GM19438 (cell line): ENCODE data around the gene SRGAP3.

Source experiments
- ATAC-seq: cut with Tn5 transposase; IDR thresholded peaks from one replicate; pipeline ENCODE4 v1.9.1; 2021; ENCODE audit warnings: low read depth; ENCODE audit not compliant: unreplicated experiment

Gene SRGAP3

DNA sequence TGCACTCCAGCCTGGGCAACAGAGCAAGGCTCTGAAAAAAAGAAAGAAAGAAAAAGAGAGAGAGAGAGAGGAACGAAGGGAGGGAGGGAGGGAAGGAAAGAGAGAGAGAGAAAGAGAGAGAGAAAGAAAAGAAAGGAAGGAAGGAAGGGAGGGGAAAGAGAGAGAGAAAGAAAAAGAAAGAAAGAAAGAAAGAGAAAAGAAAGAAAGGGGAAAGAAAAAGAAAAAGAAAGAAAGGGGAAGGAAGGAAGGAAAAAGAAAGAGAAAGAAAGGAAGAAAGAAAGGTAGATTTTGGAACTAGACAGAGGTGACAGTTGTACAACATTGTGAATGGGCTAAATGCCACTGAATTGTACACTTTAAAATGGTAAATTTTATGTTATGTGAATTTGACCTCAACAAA, 5.3 kb upstream of the SRGAP3 start:
- no peak for ATAC-seq

DNA sequence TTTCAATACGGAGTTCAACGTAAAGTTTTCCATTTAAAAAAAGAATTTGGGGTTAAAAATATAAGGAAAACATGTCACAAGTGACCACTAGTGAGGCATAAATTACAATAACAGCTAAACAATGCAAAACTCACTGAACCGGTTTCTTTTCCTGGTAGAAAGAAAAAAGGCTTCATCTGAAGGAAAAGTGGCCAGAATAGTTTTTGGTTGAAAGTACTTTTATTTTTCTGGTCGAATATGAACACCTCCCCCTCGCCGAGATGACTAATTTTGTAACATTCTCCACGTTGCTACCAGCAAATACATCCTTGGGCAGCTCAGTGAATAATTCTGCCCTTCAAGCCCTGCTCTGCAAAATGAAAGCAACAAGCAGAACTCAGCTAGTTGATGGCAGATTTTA, 3.9 kb upstream of the SRGAP3 start:
- no peak for ATAC-seq

DNA sequence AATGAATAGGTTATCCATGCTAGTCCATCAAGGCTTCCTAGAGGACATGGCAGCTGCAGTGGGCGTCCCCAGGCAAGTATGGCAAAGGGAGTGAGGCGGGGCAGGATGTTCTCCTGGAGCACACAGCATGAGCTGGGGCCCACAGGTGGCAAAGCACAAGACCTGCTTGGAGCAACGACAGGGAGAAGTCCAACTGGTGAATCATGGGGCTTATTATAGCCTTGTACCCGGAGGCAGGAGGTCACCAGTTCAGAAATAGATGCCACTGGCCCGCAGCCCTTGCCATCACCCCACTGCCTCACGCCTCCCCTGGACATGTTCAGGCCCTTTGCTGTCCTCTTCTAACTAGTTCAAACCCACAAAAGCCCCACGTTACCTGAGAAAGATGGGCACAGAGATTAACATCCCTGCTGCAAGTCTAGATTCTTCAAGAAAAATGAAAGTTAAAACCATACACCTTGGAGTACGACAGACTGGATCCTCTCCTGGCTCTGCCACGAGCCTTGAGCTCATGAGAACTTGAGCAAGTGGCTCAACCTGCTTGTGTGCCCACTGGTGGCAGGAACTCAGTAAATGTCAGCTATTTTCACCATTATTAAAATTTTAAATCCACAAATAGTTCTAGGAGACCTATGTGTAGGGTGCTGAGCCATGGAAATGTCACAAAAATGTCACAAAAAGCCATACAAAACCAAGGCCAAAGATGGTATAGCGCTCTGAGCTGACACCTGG, 1.8 kb upstream of the SRGAP3 start:
- ATAC-seq, result no peak

DNA sequence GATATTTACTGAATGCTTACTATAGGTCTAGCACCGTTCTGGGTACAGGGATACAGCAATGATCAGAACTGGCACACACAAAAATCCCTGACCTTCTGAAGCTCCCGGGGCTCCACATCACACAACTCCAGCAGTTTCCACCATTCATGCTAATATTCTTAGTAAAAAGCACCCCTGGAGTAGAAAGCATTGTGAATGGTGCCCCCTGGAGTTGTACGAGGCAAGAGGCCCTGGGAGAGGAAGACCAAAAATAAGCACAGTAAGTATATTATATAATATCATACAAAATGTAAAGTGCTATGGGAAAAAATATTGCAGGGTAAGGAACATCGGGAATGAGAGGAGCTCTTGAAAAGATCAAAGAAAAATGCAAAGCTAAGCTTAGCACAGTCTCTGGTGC, 790 bp upstream of the SRGAP3 start:
- ATAC-seq, result no peak

DNA sequence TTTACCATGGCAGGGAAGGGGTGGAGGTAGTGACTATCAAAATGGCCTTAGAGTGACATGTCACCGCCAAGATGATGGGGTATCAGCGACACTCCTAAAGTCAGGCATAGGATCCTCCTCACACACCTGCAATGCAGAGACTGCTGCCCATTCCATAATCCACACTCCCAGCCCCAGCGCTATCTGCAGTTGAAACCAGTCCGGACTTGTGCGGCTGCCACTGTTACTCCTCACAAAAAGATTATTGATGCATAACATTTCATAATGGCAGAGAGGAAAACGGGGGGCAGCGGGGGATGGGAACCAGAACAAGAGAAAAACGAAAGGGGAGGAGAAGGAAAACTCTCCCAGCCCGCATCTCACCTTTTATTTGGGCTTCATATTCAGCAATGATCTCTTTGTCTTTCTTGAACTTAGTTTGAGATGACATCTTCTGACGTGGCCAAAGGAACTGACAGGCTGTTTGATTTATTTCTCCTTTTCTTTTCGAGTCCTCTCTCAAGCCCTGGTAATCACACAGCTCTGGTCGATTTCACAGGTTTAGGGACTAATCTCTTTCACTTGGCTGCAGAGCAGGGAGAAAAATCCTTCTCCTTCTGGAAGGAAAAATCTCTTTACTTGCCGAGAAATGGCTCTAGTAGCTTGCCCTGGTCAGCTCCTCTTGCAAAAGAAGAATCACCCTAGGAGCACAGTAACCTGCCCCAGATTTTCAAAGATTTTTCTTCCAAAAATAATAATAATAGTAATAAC, 749 bp downstream of the SRGAP3 start:
- no peak for ATAC-seq

DNA sequence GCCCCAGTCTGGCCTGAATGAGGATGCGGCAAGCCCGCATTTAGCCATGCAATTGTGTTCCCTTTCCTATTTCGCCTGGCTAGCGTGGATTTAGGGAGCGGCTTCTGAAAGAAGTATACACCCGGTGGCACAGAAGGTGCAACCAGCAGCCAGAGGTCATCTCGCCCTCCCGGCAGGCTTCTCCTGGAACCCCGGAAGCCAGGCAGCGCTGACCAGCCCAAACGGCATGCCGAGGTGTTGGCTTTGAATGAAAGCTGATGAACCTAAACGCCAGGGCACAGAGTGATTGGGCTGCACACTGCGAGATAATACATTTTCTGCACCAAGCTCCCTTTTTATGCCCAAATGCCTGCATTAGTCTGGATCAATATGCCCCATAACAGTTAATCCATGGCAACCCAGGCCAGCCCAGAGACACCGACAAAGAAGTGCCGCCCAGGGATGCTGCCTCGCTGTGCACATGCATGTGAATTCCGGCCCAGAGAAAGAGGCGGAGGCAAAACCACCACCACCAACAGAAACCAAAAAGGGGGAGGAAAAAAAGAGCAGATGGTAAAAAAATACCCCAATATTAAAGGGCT, 1.4 kb downstream of the SRGAP3 start:
- no peak for ATAC-seq

DNA sequence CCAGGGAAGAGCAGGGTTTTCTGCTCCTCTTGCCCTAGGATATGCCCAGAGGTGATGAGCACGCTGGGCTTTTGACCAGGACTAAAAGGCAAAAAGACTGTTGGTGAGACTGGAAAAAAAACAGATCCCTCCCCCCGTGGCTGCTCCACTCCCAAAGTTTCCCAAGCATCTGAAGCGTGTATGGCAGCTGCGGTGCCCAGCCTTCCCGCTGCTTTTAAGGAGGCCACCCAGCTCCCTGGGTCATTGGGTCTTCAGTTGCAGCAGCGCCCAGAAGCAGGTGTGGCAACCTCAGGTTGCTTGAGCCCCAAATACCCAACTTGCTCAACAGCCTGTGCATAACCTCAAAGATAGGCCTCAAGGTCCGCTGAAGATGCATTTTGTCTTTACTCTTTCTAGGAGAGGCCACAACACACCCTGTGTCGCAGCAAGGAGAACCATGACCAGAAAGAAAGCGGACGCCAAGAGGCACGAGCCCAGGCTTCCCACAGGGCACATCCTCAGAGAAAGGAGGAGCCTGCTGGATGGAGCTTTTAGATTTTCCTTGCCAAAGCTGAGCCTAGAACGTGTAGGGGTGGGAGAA, 2.0 kb downstream of the SRGAP3 start:
- no peak for ATAC-seq

DNA sequence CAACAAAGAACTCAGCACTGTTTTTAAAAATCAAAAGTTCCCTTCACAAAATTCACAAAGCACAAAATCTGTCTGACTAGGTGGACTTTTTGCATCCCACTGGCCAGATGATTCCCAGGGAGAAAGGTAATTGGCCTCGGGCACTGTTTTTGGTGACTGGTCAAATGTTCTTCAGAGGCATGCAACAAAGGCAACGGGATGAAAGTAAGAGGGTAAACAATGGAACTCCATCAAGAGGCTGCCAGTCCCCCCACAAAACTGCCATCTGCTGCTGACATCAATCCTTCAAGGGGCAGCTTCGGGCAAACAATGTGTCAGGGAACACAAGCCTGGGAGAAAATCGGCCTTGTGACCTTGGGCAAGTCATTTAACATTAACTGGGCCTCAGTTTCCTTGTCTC, 3.3 kb downstream of the SRGAP3 start:
- ATAC-seq, result no peak

DNA sequence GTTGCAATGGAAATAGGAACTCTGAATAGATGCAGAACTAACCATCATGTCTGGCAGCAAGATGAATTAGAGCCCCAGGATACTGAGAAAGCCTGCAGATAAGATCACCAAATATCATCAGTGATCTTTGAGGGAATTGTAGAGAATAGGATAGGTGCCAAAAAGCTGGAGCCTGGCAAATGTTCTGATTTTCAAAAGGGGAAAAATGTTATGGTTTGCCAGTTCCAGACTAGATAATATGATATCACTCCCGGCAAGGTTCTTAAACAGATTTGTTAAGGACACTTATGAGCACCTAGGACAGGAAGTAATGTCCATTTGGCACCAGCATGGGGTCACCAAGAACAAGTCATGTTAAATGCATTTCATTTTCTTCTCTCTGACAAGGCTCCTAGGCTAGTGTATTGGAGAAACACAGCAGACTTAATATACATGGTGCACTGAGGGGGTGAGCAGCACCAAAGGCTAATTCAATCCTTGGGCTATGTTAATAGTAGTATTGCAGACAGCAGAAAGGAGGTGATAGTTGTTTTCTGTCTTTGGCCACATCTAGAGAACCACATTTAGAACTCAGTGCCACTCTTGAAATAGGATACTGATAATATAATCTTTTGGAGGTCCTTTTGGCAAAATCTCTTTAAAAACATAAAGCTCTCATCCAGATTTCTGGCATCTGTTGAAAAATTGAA, 4.8 kb downstream of the SRGAP3 start:
- ATAC-seq, result no peak

DNA sequence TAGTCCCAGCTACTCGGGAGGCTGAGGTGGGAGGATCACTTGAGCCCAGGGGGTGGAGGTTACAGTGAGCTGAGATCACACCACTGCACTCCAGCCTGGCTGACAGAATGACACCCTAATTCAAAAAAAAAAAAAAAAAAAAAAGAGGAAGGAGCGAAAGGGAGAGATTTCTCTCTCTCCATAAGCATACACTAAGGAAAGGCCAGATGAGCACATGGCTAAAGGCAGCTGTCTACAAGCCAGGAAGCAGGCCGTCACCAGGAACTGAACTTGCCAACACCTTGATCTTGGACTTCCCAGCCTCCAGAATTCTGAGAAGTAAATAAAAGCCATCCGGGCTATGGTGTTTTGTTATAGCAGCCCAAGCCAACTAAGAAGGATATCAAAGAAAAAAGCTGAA, 7.5 kb downstream of the SRGAP3 start:
- ATAC-seq, result no peak

DNA sequence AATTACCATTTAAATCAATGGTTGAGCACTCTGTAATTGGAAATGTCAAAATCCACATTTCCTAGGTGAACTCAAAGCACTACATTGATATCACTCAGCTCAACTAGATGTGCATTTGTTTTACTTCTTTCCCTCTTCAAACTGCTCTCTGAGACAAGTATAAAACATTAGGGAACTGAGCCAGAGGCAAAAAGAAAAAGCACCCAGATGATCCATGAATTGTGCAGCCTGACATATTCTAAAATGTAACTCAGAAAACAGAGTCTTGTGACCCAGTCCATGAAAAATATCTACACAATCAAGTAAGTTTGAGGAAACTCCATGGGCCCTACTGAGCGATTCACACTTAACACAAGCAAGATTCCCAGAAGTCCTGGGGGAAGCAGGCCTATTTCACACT, 9.8 kb downstream of the SRGAP3 start:
- ATAC-seq, result no peak

DNA sequence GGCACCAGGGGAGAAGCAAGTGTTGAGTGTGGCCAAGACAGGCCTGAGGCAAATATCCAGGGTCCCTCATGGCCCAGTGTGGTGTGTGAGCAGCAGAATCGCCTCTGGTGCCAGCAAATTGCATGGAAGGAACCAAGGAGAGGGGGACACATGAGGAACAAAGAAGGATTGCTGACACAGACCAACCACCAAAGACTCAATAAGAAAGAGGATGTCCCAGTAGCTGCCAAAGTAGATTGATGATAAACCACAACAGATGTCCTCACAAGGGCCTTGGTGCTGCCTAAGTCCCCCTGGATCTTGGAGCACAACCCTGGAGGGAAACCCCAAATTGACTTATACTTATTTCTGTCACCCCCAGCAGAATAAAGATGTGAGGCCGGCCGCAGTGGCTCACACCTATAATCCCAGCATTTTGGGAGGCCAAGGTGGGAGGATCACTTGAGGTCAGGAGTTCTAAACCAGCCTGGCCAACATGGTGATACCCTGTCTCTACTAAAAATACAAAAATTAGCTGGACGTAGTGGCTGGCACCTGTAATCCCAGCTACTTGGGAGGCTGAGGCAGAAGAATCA, 10.6 kb downstream of the SRGAP3 start:
- ATAC-seq, result no peak

DNA sequence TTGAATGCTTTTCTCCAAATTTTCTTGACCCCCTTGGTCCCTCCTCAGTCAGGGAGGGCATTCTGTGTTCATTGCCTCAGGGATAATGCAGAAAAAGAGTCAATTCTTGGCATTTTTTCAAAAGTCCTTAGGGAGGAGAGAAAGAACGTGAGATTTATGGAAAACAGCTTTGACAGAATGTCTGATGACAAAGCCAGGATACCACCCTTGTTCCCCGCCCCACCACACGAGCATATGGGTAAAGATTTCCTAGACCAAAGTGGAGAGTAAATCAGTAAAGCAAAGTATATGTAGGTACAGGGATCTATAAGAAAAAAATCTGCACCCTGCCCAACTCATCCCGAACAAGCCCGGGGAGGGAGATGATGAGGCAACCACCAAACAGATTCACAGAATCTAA, 11.2 kb downstream of the SRGAP3 start:
- no peak for ATAC-seq

DNA sequence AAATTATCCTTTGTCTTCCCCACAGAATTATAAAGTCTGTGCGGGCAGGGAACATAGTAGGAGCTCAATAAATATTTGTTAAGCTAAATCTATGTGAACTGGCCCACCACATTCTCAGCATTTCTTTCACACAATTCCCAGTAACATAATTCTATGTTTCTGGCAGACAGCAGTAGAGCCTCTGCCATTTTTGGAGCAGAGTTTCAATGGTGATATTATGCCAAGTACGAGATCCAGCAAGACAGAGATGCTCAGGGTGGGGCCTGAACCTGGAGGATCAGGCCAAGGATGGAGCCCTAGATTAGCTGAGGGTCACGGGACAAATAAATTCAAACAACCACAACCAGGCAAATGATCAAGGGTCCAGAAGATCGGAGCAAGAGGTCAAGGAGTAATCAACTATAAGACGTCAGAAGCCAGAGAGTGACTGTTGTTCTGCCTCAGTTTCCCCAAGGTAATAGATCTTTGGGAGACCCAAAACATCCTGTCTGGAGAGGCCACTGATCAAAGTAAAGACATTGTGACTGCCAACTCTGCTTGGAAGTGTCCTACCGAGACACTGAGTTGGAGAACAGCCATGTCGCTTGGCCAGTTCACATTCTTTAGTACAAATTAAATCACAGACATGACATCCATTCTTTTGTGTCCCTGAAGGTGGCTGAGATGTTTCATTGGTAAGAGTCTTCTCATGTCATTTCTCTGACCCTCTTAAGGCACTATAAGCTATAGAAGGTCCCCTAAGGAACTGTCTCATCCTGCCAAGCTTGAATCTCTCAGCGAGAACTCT, 15.4 kb downstream of the SRGAP3 start:
- ATAC-seq, result no peak

DNA sequence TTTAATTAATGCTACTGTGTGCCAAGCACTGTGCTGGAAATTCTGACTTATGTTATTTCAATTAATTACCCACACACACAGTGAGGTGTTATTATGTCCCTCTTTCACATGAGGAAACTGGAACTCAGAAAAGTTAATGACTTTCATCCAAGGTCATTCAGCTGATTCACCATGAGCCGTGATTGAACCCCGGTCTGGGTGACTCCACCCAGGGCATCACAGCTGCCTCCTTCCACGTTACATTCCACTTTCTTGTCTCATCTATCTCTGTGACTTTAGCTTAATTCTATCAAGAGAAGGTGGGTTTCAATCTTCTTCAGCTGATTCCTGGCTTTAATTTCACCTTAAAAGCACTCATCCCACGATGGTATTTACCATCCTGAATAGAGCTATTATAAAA, 16.3 kb downstream of the SRGAP3 start:
- no peak for ATAC-seq

DNA sequence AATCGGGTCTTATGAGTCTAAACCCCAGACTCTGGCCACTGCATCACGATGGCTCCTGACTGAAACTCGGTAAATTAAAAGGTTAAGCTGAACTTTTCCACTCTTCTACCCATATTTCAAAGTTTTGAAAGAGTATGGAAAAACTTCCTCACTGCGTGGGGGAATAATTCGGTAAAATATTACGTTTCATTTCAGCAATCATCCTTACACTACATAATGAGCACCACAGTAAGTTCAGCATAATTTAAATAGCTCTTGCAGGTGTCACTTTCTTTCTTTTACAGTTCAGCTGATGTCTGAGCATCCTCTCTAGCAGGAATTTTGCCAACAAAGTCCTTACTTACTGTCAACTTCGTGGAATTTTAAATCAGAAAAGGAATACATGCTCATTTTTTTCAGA, 17.5 kb downstream of the SRGAP3 start:
- no peak for ATAC-seq

DNA sequence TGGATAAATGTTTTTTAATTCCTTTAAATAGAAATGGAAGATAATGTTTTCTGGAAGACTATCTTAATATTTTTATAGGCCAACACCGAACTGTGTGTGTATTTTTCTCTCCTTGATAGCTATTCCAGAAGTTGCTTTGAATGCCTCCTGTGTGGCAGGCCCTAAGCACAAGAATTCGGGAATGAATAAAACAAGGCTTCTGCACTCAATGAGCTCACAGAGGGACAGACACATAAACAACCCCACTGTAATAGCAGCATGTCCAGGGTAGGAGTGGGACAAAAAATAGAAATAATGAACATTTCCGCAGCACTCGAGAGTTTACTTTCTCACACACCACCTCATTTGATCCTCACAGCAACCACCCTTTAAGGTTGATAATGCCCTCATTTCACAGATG, 18.0 kb downstream of the SRGAP3 start:
- no peak for ATAC-seq

DNA sequence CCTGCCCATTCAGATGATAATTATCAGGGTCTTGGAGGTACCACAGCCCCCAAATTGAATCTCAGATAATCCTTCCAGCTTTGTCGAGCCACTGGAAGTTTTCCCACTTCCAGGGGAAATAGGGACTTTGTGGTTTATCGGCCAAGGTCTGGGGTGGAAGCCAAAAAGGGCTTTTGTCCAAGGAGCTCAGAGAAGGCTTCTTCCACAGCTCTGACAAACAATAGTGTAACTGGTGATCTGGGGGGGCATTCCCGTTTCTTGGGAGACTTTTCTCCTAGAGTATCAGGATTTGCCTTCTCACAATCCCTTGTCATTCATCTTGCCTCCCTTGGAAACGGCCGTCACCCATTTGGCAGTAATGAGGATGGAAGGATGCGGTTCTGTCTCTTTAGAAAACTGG, 18.4 kb downstream of the SRGAP3 start:
- no peak for ATAC-seq

DNA sequence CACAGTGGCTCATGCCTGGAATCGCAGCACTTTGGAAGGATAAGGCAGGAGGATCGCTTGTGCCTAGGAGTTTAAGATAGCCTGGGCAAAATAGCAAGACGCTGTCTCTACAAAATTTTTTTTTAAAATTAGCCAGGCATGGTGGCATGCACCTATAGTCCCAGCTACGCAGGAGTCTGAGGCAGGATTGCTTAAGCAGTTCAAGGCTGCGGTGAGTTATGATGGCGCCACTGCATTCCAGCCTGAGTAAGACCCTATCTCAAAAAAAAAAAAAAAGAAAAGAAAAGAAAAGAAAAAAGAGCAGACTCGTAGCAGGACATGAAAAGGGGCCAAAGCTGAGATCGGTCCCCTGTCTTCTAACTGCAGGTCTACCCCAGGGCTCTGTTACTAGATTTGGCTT, 18.9 kb downstream of the SRGAP3 start:
- no peak for ATAC-seq

DNA sequence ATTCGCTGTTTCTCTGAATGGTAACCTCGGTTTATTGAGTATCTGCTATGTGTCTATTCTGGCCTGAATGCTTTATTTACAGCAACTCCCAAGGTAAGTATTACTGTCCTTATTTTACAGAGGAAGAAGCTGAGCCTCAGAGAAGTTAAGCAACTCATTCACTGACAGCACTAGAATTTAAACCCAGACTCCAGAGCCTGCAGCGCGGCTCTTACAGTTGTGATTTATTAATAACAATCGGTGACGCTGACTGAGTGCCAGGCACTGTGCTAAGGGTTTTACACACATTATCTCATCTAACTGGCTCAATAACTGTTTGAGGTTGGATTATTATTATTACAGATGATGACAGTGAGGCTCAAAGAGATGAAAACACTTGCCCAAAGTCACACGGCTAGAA, 19.6 kb downstream of the SRGAP3 start:
- ATAC-seq, result no peak
